ENCODE data around the gene NFKB2.

Gene NFKB2

GRCh38 chr10:102409604-102410428, 14.3 kb downstream of the NFKB2 start:
- TF ChIP-seq CTCF (IDR thresholded peaks at IDR 0.05; ENCODE audit: low read depth, low read length) = no peak

GRCh38 chr10:102410429-102411073, 15.0 kb downstream of the NFKB2 start:
- DNase-seq (ENCODE audit: extremely low read depth, low read depth) = no peak
- TF ChIP-seq CTCF (IDR thresholded peaks at IDR 0.05; ENCODE audit: low read depth, low read length) = no peak

More at GRCh38 chr10:102409604-102410428, 14.3 kb downstream of the NFKB2 start:
- DNase-seq (ENCODE audit: extremely low read depth, low read depth) = no peak

DNA sequence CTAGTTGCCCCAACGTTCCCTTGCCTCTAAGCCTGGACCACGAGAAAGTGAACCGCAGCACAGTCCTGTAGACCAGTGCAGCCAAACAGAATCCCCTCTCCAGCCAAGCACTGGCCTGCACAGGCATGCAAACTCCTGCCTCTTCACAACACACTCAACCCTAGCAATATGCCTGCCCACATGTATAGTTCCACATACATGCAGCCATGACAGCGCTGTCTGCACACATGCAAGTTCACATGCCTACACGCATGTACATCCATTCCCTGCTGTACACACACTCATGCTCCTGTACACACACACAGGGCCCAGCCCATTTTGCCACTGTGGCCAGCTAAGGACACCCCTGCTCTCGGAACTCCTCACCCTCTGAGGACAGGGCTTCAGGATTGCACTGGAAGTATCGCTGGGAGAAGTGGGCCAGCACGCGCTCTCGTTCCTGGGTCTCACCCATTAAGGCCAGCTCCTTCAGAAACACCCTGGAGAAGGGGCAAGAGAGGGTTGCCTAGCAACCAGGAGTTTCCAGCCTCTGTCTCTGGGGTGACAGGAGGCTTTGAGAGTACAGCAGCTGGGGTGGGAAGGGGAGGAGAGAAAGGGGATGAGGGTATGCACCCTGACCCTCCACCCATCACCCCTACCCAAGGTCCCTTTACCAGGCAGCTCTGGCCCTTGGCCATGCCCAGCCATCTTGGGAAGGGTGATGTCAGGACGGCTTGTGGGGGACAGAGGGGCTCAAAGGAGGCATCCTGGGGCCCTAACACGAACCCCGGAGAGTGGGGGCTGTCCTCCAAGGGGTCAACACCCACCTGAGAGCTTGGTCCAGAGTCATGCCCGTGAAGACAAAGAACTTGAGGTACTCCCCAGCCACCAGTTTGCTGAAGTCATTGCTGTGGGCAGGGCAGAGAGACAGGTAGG, 16.1 kb downstream of the NFKB2 start:
- no peak for DNase-seq (ENCODE audit: extremely low read depth, low read depth)
- no peak for TF ChIP-seq CTCF (IDR thresholded peaks at IDR 0.05; ENCODE audit: low read depth, low read length)

DNA sequence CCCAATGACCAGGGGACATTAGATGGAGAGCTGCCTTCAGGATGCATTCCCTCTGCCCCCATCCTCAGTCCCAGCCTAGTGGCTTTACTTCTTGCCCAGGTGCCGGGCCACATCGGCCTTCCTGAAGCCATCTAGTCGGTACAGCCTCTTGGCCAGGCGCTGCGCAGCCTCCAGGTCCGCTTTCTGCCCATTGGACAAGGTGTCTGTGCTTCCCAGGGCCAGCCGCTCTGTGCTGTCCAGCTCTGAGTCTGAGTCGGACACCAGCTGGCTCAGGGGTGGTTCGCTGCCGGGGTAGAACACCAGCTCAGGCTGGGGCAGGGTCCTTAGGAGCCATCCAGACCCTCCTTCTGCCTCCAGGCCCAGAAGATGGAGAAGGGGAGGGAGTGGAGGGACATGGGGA, 16.8 kb downstream of the NFKB2 start:
- no peak for DNase-seq (ENCODE audit: extremely low read depth, low read depth)
- TF ChIP-seq CTCF (IDR thresholded peaks at IDR 0.05; ENCODE audit: low read depth, low read length) = no peak

DNA sequence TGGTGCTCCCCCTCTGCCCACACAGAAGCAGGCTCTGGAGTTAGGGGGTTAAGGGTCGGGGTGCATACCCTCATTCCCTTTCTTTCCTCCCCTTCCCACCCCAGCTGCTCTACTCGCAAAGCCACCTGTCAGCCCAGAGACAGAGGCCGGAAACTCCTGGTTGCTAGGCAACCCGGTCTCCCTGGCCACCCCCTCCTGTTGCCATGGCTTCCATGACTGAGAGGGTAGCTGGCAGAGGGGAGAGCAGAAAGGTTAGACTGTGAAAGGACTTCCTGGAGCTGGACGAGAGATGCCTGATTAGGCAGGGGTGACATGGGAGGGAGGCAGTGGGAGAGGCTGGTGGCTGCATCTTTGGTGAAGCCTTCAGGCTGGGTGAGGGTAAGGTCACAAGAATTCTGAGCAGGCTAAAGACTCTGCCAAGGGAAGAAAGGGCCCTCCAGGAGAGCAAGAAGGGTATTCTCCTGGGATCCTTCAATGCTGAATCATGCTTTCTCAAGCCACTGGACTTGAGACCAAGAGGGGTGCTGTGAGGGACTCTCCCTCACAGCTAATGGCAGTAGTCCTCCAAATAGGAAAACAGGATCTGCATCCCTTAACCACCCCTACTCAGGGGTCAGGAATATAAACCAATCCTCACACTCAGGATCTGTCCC, 17.7 kb downstream of the NFKB2 start:
- TF ChIP-seq CTCF (IDR thresholded peaks at IDR 0.05; ENCODE audit: low read depth, low read length) = no peak

DNA sequence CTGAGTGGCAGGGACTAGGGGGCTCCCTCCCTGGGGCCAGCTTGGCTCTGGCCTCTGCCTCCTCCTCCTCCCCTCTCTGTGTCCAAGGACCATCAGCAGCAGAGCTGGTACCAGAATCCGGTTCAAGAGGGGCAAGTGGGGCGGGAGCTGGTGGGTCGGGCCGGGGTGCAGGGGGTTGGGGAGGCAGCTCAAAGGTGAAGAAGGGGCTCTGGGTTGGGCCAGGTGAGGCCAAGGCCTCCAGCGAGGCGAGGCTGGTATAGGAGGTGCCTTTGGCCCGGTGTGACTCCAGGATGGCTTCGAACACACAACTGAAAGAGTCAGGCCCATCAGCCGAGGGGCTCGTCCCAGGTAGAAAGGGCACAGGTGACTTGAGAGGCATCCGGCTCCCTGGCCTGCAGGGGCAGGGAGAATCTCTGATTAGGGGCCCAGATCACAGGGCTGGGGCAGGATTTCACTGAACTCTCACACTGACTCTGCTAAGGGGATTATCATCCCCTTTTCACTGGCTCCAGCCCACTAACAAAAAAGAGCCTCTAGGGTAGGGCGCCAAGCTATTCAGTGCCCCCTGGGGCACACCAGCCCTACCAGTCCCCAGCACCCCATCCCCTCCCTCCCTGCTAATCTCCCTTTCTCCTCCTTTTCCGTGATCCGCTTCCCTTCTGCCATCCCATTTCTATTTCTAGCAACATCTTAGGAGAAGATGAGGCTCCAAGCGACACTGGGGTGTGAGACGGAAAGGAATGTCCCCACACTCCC, 18.5 kb downstream of the NFKB2 start:
- DNase-seq (ENCODE audit: extremely low read depth, low read depth) = no peak
- no peak for TF ChIP-seq CTCF (IDR thresholded peaks at IDR 0.05; ENCODE audit: low read depth, low read length)

More for the DNA sequence above, 17.7 kb downstream of the NFKB2 start:
- no peak for DNase-seq (ENCODE audit: extremely low read depth, low read depth)

Data from AG09319 (cell line).